ENCODE measurements around the gene ZNF142.

The ZNF142 gene

GRCh38 chr2:218648787-218649100 lies 10.7 kb downstream of the ZNF142 start:
- DNase-seq = no peak

GRCh38 chr2:218648088-218648786 lies 11.2 kb downstream of the ZNF142 start:
- peak; percentile 8 for DNase-seq

GRCh38 chr2:218645126-218645525 lies 14.3 kb downstream of the ZNF142 start:
- DNase-seq = no peak

- no peak for DNase-seq
Measured at GRCh38 chr2:218644721-218645120, 14.7 kb downstream of the ZNF142 start.

DNA sequence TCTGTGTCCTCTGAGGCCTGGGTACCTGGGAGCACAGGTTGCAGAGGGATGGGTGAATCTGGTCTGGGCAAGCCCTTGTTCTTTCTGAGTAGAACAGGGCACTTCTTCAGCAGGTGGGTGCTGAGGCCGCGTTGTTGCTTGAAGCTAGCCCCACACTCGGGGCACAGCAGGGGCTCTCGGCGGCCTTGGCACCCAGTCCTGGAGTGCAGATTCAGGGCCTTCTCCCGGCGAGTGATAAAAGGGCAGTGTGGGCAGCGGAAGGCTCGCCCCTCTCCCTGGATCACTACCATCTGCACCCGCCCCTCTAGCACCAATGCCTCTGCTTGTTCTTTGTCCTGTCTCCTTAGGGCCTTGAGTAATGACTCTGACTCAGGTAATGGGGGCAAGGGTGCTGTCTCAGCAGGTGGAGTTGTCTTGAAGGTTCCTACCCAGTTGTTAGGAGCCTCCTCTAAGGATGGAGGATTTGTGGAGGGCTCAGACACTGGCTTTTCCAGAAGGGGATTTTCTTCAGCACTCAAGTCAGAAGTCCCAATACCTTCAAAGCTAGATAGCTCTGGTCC lies 15.6 kb downstream of the ZNF142 start:
- no peak for DNase-seq

DNA sequence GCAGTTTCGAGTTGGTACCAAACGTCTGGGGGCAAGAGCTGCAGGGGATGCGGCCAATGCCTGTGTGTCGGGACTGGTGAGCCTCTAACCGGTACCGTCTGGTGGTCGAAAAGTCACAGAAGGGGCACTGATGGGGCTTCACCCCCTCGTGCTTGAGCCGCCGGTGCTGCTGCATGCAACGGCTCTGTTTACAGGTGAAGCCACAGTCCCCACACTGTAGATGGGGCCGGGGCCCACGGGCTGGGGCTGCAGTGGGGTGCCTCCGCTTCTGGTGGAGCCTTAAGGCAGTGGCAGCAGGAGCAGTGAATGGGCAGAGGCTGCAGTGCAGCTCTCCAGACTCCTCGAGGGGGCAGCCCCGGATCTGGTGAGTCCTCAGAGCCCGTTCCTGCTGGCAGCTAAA lies 16.6 kb downstream of the ZNF142 start:
- DNase-seq = no peak

DNA sequence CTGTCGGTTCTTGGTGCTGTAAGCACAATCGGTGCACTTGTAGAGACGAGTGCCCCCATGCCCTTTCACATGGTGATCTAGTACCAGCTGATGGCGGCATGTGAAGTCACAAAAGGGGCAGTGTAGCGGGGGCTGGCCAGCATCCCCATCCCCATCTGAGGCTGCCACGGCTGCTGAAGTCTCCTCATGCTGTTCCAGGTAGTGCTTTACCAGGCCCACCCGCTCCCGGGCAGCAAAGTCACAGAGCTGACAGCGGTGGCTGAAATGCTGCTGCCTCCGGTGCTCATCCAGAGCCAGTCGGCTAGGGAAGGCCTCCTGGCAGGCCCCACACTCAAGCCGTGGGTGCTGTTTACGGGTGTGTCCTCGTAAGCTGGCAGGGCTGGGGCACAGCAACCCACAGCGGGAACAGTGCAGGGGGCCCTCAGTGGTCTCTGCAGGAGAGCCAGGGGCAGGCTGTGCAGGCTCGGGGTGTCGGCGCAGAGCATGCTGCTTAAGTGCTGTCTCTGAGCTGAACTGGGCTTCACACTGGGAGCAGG lies 17.2 kb downstream of the ZNF142 start:
- DNase-seq = no peak

DNA sequence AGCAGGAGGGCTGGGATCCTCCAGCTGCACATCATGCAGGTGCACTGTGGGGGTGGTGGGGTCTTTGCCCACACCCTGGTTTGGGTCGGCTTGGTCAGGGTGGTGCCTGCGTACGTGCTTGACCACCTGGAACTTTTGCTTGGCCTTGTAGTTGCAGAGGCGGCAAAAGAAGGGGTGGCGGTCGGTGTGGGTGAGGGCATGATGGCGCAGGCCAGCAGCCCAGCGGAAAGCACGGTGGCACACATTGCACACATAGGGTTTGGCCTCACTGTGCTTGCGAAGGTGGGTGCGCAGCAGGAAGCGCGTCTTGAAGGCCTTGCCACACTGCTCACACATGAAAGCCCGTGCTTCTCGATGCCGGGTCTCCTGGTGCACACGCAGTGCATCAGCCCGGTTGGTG lies 21.1 kb downstream of the ZNF142 start:
- no peak for DNase-seq

- no peak for DNase-seq
Measured at GRCh38 chr2:218635719-218636118, 23.7 kb downstream of the ZNF142 start.

- DNase-seq = no peak
Measured at GRCh38 chr2:218631837-218632236, 27.6 kb downstream of the ZNF142 start.

GRCh38 chr2:218627939-218628338 lies 31.5 kb downstream of the ZNF142 start:
- no peak for DNase-seq

GRCh38 chr2:218626369-218626768 lies 33.1 kb downstream of the ZNF142 start:
- no peak for DNase-seq

GRCh38 chr2:218623366-218623705 lies 36.1 kb downstream of the ZNF142 start:
- no peak for DNase-seq

DNA sequence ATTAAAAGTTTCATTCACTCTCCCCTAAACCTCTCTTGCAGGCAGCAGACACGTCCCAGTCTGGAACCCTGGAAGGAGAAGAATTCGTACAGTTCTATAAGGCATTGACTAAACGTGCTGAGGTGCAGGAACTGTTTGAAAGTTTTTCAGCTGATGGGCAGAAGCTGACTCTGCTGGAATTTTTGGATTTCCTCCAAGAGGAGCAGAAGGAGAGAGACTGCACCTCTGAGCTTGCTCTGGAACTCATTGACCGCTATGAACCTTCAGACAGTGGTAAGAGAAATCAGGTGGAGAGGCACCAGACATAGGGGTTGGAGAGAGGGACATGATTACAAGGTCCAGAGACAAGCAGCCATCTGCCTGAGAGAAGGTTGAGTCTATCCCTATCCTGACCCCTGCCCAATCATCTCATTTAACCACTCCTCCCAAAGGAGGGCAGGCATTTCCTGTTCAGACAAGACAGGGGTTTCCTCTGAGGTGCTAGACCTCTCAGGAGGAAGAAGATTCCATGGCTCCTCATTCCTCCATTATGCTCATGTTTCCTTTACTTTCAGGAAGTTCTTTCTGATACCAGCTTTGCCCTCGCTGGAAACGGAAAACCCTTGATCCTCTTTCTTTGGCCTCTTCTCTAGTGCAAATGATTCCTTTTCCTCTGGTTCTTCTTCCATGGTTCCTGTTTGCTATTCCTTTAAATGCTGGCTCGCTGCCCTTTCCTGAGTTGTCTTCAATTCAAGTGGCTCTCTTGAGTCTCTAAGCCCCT lies 36.6 kb downstream of the ZNF142 start:
- DNase-seq = peak; percentile 20

- DNase-seq = no peak
Measured at GRCh38 chr2:218621007-218621406, 38.4 kb downstream of the ZNF142 start.

DNA sequence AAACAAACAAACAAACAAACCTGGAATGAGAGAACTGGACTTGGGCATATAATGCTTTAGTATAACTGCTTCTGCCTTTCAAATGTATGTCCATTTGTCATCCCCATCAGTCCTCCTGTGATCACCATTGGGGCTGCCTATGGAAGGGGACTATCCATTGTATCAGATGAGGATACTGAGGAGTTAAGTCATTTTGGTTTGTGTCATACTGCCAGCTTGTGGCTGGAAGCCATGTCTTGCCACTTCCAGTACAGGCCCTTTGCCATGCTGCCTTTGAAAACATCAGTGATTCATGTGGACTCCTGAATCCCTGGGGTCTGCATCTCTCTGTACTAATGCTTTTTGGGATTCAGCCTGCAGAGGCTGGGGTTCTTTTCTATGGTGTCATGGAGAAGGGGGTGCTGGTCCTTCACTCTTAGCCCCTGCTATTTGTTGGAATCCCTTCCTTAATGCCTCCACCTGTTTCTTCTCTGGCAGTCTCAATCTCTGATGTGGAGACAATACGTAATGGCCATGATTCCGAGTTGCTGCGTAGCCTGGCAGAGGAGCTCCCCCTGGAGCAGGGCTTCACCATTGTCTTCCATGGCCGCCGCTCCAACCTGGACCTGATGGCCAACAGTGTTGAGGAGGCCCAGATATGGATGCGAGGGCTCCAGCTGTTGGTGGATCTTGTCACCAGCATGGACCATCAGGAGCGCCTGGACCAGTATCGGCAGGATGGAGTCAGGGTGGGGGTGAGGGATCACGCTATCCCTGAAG lies 41.1 kb downstream of the ZNF142 start:
- no peak for DNase-seq

DNA sequence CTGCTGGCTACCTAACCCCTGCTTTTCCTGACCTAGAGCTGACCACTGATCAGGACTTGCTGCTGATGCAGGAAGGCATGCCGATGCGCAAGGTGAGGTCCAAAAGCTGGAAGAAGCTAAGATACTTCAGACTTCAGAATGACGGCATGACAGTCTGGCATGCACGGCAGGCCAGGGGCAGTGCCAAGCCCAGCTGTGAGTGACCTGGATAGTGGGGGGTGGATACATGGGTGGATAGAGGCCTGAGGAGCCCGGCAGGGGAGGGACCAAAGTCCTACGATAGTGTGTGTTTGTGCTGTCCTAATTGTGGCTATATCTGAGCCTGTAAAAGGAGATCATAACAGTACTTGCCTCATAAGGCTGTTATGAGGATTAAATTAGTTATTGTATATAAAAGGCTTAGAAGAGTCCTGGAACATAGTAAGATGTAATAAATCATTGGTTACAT lies 43.5 kb downstream of the ZNF142 start:
- DNase-seq = no peak

DNA sequence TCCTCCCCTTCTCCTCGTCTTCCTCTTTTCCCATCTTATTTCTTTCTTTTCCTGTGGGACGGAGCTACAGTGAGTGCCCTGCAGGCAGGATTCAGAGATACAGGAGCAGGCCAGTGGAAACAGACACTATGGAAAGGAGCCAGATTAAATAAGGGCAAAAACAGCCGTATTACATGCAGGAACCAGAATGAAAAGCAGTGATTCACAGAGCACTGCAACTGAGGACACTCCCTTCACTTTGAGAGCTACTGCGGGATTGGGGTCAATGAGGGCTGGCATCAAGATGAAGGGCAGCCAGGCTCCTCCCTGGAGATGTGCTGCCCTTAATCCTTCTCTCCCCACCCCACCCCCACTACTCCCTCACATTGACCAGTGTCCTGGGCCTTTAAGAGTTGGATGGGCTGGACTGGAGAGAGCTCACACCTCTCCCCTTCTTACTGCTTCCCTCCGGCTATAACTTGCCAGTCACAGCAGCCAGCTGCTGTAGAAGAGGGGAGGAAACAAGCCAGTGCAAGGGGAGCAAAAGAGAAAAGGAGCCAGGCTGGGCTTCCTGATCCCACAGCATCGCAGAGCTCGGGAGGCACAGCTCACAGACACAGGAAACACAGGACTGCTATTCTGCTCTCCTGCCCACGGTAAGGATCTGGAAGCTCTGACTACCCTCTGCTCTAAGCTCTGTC lies 51.8 kb downstream of the ZNF142 start, which contains the start of gene PLCD4:
PLCD4 (plus strand) TSS at position 464 of the 680 bp plus-strand sequence. CDS start 7,841 bp downstream, outside the sequence.
- DNase-seq = peak; percentile 18

DNA sequence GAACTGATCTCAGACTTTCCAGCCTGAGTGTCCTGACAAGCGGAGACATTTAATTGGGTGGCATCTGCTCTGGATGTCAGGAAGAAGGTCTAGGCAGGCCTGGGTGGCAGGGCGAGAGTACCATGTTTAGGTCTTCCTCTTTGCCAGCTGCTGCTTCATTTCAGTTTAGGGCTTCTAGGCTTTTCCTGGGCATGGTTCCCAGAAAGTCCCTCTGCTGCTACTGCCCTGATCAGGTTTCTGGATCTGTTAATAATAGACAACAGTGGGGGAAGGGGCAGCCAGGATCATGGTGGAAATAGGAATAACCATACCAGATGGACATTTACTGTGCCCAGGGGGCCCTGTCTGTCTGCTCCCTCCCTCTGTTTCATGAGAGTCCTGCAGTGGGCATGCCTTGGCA lies 54.0 kb downstream of the ZNF142 start:
- peak; percentile 14 for DNase-seq

Measured in DMS79 treated with DMSO at 0.1 percent for 48 hours (cell line).